ENCODE results near the gene ACBD6.
A peak's percentile ranks its signal among the peaks of the same experiment; 100 is the strongest.

Gene ACBD6

DNA sequence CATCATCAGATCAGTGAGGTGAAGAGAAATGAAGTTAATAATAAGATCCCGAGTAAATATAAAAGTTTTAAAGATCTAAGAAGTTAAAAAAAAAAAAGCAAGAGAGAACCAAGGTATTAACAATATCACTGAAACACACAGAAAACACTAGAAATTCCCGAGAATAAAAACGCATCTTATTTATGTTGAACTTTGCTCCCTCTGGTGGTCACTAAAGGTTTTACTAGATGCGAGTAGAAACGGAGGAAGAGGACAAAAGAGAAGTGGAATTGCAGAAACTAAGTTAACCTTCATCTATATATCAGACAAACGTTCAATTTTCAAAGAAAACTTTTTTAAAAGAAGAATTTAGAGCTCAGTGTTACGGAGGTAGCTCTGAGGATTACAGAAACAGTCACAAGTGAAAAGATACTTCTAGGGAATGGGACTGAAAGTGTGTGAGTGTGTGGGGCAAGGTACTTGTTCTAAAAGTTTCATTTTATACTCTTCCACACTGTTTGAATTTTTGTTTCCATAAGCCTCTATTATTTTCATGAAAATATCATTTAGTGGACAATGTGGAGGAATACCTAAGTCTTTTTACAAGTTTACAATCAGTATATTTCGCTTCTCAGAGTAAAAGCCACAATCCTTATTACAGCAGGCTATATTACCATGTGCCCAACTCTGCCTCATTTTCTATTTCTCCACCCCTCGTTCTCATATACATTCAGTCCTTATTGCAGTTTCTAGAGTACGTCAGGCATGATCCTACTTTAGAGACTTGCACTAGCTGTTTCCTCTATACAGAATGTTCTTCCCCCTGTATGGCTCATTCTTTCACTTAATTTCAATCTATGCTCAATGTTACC is 19.7 kb downstream of the ACBD6 start:
- H3K9me3 ChIP-seq (ENCODE audit: control insufficient read depth, insufficient read depth, low read depth, low read length): no peaks in the 10 kb centered on the region
- ChIA-PET CTCF (interaction anchor here (0.5 to 4.2 kb wide), 45 partner anchors 8 to 1500 kb away, joined by 3 to 45 read pairs (median 5); partner anchors contain the start of gene ACBD6), POLR2A (no interaction called here)
- peak; percentile 87 for TF ChIP-seq PRDM1 (tag by site-specific recombination; IDR thresholded peaks at IDR 0.05)
- TF ChIP-seq, protein P1, sequence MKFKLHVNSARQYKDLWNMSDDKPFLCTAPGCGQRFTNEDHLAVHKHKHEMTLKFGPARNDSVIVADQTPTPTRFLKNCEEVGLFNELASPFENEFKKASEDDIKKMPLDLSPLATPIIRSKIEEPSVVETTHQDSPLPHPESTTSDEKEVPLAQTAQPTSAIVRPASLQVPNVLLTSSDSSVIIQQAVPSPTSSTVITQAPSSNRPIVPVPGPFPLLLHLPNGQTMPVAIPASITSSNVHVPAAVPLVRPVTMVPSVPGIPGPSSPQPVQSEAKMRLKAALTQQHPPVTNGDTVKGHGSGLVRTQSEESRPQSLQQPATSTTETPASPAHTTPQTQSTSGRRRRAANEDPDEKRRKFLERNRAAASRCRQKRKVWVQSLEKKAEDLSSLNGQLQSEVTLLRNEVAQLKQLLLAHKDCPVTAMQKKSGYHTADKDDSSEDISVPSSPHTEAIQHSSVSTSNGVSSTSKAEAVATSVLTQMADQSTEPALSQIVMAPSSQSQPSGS (tag by site-specific recombination; IDR thresholded peaks at IDR 0.05; ENCODE audit: low read depth): no peak
- no peak for TF ChIP-seq OVOL3 (tag by site-specific recombination; IDR thresholded peaks at IDR 0.05)
- peak; percentile 62; the same call in 1 of the 2 replicates for TF ChIP-seq CTCF (tag by site-specific recombination; IDR thresholded peaks at IDR 0.05)
- peak; percentile 42 for TF ChIP-seq ZNF654 (tag by site-specific recombination; IDR thresholded peaks at IDR 0.05; ENCODE audit: low read depth)
- TF ChIP-seq ZNF843 (tag by site-specific recombination; IDR thresholded peaks at IDR 0.05): no peak
- TF ChIP-seq ZNF555 (tag by site-specific recombination; conservative IDR thresholded peaks at IDR 0.05): no peak
- no peak for TF ChIP-seq ZNF645 (tag by site-specific recombination; IDR thresholded peaks at IDR 0.05)
- TF ChIP-seq HIC1 (tag by site-specific recombination; IDR thresholded peaks at IDR 0.05): no peak
- no peak for TF ChIP-seq ZNF341 (tag by site-specific recombination; IDR thresholded peaks at IDR 0.05; ENCODE audit: low read depth)
- peak; percentile 31; the same call in 1 of the 2 replicates for TF ChIP-seq ZNF366 (tag by site-specific recombination; conservative IDR thresholded peaks at IDR 0.05)
- H3K27ac ChIP-seq (ENCODE audit: extremely low read depth, low read depth, low read length): no peak overlapping the region
- no peak overlapping the region for H3K4me3 ChIP-seq (ENCODE audit: low read depth, low read length)
- H3K4me1 ChIP-seq (ENCODE audit: control insufficient read depth, insufficient read depth, low read length): no peaks in the 10 kb centered on the region
- H3K36me3 ChIP-seq (ENCODE audit: control insufficient read depth in 2 of 2, insufficient read depth in 1 of 2, low read length in 2 of 2): peaks cover 10 to 41% of the 10 kb centered on the region in 2 experiments

GRCh38 chr1:180470031-180470430 is 32.3 kb downstream of the ACBD6 start:
- Histone ChIP-seq H3K27ac (ENCODE audit: extremely low read depth, low read depth, low read length) (no peak overlapping the region), H3K4me3 (ENCODE audit: low read depth, low read length) (no peak overlapping the region), H3K9me3 (ENCODE audit: control insufficient read depth, insufficient read depth, low read depth, low read length) (no peaks in the 10 kb centered on the region), H3K4me1 (ENCODE audit: control insufficient read depth, insufficient read depth, low read length) (peaks cover 10% of the 10 kb centered on the region; the same call in 1 of the 2 replicates), H3K36me3 (ENCODE audit: control insufficient read depth in 2 of 2, insufficient read depth in 1 of 2, low read length in 2 of 2) (peaks cover 0 to 5% of the 10 kb centered on the region in 2 experiments; a peak in 2 of 3 replicates)
- CTCF ChIA-PET: interaction anchor here (0.6 to 0.7 kb wide), 3 partner anchors 249 to 931 kb away, joined by 3 read pairs; no protein-coding TSS in a partner anchor
- POLR2A ChIA-PET: no interaction called here
- TF ChIP-seq ZBTB17 (tag by site-specific recombination; IDR thresholded peaks at IDR 0.05) (no peak), ZNF518A (tag by site-specific recombination; conservative IDR thresholded peaks at IDR 0.05; ENCODE audit: low read depth) (no peak), ZNF521 (tag by site-specific recombination; IDR thresholded peaks at IDR 0.05) (no peak), ZNF350 (tag by site-specific recombination; IDR thresholded peaks at IDR 0.05) (no peak), ZNF2 (tag by site-specific recombination; IDR thresholded peaks at IDR 0.05) (no peak), ZFP3 (tag by site-specific recombination; IDR thresholded peaks at IDR 0.05; ENCODE audit: low read depth) (no peak), ZNF140 (tag by site-specific recombination; IDR thresholded peaks at IDR 0.05) (no peak)
- TF ChIP-seq, protein P2, sequence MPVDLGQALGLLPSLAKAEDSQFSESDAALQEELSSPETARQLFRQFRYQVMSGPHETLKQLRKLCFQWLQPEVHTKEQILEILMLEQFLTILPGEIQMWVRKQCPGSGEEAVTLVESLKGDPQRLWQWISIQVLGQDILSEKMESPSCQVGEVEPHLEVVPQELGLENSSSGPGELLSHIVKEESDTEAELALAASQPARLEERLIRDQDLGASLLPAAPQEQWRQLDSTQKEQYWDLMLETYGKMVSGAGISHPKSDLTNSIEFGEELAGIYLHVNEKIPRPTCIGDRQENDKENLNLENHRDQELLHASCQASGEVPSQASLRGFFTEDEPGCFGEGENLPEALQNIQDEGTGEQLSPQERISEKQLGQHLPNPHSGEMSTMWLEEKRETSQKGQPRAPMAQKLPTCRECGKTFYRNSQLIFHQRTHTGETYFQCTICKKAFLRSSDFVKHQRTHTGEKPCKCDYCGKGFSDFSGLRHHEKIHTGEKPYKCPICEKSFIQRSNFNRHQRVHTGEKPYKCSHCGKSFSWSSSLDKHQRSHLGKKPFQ (tag by site-specific recombination; IDR thresholded peaks at IDR 0.05): no peak

Data from HEK293 (cell line).